Astrocyte (in vitro differentiated cells and primary cell): Measurements from ENCODE around the gene DOCK2.

ENCODE experiments used
- CTCF ChIP-seq: IDR thresholded peaks from 2 replicates; pipeline ENCODE4 v1.5.1; 2011; ENCODE audit warnings: low read depth, mild to moderate bottlenecking, inconsistent platforms, low read length, moderate library complexity; ENCODE audit not compliant: insufficient read depth
- EZH2 ChIP-seq: IDR thresholded peaks from 2 replicates; pipeline ENCODE4 v1.6.1; 2012; ENCODE audit warnings: mild to moderate bottlenecking, low read length, inconsistent platforms; ENCODE audit not compliant: insufficient read depth

DNA sequence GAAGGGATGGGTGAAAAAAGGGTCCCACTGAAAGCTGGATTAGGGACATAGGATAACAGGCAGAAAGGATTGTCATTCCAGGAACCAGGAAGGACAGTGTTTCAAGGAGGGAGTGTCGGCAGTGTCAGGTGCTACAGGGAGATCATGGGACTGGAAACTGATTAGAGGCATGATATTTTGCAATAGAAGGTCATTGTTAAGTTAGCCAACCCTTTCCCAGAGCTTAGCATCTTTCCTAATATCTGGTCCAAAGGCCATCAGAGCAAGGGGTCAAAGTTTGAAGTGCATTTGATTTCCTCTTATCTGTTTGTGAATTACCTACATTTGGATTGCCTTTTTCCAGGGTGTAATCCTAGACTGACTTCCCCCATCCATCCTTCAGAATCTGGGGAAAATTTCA is 91.3 kb downstream of the DOCK2 start:
- no peak for TF ChIP-seq CTCF
- TF ChIP-seq EZH2: no peak
